GM19351 (cell line): Measurements from ENCODE around the gene PUDP.
"Not testable (repeated sequence)": the region's sequence is repeated elsewhere in the genome, so short reads cannot be mapped to it uniquely, and the experiment has no call there.

ENCODE experiments used
- ATAC-seq: cut with Tn5 transposase; IDR thresholded peaks from one replicate; pipeline ENCODE4 v1.9.1; 2021; ENCODE audit warnings: mild to moderate bottlenecking, moderate library complexity; ENCODE audit not compliant: unreplicated experiment

PUDP gene

DNA sequence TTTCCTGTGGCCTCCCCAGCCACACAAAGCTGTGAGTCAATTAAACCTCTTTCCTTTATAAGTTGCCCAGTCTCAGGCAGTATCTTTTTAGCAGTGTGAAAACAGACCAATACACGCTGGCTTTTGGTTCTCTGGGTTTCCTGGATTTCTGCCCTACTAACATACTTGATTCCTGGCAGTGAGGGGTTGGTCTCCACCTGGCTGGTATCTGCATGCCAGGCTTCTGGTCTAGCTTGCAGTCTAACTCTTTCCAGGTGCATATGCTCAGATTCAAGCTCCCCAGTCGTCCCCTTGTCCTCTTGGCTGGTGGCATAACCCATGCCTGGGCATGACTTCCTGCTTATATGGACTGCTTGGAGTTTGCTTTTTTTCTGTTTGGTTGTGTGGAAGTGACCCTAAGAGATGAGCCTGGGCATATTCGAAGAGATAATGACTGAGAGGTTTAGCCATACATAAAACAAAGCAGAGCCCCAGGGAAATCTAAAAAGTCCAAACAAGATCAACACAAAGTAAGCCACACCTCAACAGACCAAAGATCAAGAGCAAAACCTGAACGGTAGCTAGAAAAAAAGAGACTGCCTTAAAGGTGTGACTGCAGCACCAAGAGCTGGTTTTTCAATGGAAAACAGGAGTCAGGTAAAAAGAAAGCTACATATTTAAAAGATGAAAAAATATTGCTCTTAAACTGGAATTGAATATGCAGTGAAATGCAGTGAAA, 102.6 kb downstream of the PUDP start:
- ATAC-seq, result no peak

DNA sequence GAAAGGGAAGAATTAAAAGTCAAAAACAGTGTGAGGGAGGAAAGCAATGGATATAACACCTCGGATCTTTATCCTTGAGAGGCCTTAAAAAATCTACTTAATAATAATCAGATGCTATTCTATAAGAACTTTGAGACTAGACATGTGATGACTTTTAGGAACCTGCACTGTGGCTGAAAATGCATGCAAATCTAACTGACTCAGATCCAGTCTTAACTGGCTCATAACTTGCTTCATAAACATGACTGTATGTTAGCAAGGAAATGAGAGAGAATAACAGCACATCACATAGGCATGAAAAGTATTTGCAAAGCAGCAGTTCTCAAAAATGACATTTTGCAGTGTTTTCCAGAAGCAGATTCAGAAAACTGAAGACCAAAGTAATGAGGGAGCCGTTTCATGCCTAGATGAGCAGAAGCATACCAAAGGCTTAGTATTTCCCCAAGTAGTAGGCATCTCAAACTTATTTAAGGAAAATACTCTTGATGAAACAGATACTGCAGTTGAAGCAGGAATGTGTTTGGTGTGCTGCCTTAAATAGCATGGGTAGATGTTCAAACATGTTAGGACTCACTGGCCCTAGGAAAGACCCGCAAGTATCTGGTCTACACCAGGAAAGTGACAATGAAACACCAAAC, 104.0 kb downstream of the PUDP start:
- ATAC-seq, result not testable (repeated sequence)

DNA sequence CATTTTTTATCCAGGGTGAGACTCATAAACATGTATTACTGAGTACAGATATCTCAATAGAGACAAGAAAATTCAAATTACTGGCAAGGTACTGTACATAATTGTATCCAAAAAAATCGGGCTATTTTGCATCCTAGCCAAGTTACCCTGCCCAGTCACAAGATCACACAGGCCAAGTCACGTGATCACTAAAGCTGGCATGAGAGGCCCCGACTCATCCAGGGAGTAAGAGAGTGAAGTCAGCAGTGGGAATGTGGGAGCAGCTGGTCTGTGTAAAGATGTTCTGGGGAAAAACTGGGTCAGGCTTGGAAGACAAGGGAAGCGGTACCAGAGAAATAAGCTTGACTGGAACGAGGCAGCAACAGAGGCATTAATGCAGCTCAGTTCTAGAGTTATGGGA, 119.7 kb downstream of the PUDP start:
- no peak for ATAC-seq

DNA sequence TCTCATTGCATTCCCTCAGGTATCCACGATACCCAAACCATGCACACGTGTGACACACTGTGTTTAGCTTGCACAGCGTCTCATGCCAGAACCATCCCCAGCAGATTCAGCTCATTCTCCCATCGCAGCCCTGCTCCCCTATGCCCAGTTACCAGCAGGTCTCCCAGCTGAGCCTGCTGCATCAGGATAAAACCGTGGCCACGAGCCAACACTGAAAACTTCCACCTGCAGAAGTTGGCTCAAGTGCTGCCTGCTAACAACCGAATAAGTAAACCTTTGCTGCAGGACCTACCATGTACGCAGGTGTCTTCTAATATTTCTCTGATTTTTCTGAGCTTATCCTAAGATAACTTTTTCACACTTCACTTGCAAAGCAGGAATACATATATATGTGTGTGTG, 120.9 kb downstream of the PUDP start:
- no peak for ATAC-seq

DNA sequence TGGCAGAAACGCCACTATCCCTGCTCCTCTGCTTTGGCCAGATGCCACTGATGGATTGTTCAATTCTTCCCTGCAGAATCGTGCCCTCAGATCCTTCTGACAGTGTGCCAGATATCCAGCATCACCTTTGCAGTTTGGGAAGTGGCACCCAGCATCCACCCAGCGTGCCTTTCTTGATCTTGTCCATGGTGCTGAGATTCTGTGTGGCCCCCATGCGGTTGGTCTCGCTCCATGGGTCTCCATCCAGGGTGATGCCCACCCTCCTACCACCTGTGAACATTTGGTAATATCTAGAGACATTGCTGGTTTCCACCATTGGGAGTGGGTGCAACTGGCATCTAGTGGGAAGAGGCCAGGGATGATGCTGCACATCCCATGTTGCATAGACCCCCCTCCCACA, 121.6 kb downstream of the PUDP start:
- ATAC-seq, result not testable (repeated sequence)

DNA sequence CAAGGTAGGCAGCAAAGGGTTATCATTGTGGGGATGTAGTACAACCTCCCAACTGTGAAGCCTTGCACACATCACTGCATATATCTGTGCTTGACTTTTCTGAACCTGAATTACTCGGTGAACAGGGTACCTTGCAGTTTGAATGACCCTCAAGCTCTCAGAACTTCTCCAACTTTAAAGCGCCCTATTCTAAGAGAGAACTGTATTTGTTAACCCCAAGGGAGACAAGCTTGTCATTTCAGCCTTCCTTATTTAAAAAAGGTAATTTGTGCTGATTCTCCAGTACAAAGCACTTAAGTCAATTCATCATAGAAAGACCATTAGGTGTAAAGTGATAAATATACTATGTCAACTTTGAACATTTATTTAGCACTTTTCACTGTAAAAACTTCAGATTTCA, 122.5 kb downstream of the PUDP start:
- no peak for ATAC-seq

DNA sequence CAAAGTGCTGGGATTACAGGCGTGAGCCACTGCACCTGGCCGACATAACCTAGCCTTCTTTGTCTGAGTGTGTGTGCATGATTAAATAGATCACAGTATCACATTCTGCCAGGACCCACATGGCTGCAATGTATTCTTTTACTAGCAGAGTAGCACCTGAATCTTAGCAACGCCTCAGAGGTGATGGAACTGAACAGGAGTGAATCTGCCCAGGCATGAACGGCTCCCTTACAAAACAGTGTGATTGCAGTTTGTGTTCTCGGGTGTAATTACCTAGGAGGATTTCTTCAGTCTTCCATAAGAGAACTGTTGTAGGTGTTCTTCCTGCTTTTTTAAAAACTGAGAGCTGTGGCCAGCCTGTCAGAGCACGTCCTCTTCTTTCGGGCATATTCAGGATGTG, 123.1 kb downstream of the PUDP start:
- no peak for ATAC-seq

DNA sequence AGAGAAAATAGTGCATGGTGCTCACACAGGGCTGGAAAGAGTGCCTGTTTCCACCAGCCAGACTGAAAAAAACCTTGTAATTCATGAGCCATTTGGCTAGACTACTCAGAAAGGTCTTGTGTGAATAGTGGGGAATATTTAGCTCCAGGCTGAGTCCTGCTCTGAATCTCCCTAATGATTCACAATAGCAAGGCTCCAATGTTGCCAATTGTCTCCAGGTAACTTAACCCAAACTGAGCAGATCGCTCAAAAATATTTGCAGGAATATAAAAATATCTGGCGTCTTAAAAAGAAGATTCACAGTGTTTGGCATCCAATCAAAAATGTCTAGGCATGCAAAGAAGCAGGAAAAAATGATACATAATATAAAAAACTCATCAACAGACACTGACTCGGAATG, 125.0 kb downstream of the PUDP start:
- not testable (repeated sequence) for ATAC-seq

DNA sequence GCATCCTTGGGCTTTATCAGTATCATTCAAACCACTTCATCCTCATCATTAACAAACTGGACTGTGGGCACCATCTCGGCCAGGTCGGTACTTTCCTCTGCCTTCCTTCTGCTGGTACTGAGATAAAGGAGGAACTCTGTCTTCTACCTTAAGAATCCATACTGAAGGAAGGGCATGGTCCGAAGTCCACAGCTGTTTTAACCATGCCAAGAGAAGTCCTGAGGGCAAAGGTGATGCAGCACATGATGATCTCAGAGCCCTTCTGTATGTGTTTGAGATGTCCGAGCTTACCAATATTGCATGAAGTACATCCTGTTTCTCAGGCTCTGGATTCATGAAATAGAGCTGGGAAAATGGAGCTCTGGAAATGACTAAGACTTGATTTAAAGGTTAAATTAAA, 126.0 kb downstream of the PUDP start:
- no peak for ATAC-seq

DNA sequence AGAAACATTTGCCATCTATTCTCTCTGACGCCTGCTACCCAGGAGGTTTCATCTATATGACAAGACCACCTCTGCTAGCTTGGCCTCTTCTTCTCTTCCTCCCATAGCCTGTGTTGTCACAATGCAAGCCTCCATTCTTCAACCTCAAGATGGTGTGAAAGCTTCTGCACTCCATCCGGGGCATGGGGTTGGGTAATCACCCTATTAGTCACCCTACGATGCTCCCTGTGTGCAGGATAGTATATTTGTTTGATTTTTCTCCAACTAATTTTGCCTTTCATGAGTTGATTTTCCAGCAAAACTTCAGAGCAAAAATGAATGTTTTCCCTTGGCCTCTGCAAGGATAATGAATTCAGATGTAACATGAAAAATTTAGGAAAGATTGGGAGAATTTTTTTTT, 128.4 kb downstream of the PUDP start:
- no peak for ATAC-seq

DNA sequence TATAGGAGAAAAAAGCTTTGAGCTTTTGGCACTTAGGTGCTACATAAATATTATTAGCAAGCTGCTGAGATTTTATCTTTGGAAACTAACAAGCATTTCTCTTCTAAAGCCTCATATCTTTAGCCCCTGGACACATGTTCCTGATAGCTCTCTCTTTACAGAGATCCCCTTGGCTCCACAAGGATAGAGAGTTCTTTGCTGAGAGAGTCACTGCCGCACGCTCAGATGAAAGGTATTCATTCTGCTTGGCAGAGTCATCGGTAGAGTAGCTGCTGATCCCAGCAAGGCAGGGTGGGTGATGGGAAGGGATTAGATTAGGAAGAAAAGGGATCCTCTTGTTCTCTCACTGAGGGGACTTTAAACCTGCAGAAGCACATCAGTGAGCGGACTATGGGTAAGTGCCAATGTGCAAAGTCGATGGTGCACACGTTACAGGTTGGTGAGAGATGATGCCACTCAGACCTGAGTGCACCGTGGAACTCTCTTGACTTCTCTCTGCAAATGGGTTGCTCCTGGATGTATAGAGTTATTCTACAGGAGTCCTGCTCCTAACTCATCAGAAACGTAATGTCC, 135.6 kb downstream of the PUDP start:
- not testable (repeated sequence) for ATAC-seq

DNA sequence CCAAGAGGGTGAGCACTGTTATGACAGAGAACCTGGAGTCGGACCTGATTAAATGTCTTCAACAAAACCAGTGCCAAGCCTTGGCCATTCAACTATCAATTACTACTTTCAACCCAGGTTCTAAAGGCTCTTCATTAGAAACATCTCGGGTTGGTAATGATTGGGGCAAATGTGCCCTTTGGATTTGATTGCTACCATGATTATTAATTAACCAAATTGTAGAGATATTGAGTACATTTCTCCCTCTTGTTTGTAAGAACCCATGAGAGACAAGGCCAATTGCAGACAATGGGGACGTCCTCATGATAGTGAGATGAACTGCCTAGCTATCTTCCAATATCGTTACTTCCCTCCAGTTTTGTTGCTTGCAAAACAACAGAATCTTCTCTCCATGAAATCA, 137.1 kb downstream of the PUDP start:
- ATAC-seq, result not testable (repeated sequence)

DNA sequence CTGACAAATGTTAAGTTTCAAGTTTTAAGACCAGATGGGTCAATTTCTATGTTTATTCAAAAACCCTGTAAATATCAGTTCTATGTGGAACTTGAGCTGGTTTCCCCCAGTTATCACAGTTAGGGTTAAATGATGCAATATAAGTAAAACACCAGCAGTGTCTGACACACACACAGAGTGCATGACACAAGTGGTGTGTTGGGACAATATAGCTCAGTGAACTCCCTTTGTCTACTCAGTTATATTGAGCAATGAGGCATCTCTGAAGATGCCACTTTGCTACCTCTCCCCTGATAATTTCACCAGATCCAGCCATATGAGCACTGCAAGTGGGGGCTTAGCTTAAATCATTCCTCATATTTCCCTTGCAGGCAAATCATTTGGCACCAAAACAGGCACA, 140.6 kb downstream of the PUDP start:
- not testable (repeated sequence) for ATAC-seq
